GM18526 (cell line): ENCODE data around the gene MRE11.

ENCODE experiments used
- POLR2A ChIP-seq: IDR thresholded peaks from 3 replicates; pipeline ENCODE4 v1.6.1; 2011; ENCODE audit not compliant: insufficient read length; ENCODE audit errors: extremely low read depth

The MRE11 gene

DNA sequence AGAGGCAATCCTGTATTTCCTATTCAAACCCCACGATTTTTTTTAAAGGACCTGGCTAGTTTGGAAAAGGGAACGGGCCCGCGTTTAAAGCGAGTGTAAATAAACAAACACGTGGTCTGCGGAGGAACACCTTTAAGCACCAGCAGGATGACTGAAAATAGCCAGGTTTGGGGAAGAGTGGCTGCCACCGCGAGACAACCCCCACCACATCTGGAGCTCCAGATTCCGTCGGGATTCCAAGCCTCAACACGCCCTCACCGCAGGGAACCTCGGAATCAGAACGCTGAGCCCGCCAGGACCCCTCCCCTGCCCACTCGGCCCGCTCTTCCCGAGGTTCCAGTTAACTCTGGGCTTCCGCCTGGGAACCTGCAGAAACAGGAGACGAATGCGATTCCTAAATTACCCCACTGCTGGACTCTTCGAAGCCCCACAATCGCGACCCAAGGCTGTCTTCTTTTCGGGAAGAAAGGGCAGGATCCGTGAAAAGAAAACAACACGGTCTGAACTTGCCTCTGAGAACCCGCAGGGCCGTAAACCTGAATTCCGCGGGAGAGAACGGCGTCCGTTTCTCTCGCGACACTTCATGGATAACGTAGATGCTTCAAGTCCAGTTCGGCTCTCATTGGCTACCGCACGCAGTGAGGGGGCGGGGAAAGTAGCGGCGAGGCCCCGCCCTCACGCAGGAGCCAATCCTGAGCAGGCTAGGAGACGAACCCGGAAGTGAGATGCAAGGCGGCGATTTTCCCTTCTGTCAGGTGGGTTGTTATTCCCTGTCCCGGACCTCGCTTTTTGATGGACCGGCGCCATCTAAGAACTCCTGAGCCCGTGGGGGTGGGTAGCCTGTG lies at the start of gene MRE11, which contains the start of gene ANKRD49:
Gene MRE11 (minus strand): TSS at position 564 of the 845 bp plus-strand sequence. CDS start 1,043 bp downstream, outside the sequence.
Gene ANKRD49 (plus strand): TSS at position 704 of the 845 bp plus-strand sequence. CDS start 2,710 bp downstream, outside the sequence.
- peak; percentile 59 for TF ChIP-seq POLR2A

DNA sequence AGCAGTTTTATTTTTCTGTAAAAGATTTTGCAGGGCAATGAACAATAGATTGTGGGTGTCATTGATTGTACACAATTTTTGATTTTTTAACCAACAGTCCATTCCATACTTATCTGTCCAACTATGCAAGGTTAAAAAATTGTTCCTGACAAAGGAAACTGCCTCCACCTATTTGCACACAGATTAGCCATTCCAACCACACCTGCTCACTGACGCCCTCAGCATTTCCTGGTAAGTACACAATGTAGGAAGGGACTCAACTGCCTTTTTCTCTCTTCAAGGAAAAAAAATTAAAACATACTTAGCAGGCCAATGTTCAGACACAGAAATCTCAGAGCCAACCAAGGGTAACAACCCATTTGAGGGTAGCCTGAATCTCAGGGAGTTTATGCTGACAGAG lies 45.8 kb upstream of the MRE11 start:
- TF ChIP-seq POLR2A = no peak

DNA sequence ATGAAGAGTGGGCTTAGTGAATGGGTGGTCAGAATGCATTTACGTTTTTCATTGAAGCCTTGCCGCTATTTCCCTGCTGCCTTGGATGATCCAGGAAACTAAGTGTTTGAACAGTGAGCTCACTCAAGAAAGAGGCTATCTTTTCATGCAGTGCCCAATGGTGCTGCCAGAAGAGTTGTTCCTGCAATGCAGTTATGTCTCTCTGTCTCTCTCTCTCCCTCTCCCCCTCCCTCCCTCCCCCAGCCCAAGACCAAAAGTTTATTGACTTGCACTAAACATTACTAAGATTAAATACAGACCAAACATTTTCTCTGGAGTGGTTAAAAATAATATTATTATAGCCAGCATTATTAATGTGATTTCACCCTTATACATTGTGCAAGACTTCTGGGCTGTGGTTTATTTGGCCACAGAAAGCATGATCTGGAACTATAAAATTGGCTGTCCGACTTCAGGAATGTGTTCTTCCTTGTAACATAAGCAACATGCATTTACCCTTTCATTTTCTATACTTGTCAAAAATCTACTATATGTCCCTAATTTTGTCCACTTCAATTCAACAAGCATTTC lies 43.5 kb upstream of the MRE11 start:
- no peak for TF ChIP-seq POLR2A

DNA sequence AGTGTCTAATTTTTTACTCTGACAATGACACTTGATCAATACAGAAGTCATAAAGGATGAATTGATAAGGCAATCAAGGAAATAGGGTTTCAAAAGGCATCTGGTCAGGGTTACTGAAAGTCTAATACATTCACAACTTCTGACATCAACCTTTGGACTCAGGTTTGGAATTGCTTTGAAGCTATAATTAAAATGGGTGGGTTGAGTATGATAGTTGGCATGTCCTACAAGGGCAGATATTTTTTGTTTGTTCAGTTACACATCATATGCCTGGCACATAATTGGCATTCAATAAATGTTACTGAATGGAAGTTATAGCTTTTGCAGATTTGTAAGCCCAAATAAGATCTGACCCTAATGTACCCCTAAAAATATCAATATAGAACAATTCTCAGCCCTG lies 42.7 kb upstream of the MRE11 start:
- no peak for TF ChIP-seq POLR2A

DNA sequence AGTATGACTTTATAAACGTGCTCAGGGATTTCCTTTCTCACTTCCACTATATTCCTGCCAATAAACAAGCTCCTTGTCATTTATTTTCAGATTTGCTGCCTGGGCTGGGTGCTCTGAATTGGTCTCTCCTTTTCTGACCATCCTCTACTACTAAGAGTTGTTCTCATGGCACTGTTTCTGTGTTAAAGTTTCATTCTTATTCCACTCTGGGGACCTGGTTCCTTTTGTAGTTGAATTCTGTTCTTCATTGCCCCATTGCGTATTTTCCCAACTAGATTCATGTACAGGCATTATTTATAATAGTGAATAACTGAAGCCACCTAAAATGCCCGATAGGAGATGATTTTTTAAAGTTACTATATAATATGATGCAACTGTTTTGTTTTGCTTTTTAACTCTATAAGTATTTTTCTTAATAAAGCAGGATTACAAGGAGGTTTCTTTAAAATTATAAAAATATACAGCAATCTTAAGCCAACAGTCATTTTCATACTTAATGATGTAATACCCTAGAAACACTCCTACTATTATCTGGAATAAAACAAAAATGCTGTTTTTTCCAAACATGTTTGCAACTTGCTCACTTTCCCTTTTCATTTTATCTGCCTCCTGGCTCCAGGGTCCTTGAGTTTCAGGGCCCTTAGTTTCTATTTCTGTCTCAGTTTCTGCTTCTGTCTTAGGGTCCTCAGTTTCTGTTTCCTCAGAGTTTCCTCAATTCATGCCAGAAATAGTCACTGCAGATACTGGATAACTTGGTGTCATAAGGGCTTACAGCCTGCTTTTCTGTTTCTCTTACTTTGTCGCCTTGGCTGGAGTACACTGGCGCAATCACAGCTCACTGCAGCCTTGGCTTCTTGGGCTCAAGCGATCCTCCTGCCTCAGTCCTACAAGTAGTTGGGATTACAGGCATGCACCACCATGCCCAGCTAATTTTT lies 40.3 kb upstream of the MRE11 start:
- no peak for TF ChIP-seq POLR2A

DNA sequence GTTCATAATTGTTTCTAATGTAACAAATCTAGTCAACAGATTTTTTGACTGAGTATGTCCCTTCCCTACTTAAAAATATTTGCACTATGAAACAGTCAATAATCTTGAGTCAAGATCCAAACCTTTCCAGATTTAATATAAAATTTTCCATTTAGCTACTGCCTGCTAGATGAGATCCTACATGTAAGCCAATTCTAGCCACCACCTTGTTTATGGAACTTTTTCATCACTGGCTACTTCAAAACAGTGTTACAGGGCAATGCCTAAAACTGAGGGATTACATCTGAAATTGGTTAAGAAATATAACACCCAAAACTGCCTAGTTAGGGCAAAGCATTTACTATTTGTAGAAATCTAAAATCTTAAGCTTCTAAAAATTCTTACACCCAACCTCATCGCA lies 39.6 kb upstream of the MRE11 start:
- no peak for TF ChIP-seq POLR2A

DNA sequence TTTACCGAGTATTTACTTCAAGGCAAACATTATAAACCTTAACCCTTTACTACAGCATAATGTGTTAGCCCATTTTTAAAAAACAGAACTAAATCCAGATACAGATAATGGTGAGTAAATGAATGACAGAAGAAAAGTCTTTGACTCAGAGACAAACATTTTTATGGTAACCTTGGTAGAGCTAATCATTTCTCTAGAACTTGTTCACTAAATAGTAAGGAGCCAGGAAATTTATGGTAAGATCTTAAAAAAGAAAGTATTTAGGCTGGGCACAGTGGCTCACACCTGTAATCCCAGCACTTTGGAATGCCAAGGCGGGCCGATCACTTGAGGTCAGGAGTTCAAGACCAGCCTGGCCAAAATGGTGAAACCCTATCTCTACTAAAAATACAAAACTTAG lies 38.6 kb upstream of the MRE11 start:
- no peak for TF ChIP-seq POLR2A

DNA sequence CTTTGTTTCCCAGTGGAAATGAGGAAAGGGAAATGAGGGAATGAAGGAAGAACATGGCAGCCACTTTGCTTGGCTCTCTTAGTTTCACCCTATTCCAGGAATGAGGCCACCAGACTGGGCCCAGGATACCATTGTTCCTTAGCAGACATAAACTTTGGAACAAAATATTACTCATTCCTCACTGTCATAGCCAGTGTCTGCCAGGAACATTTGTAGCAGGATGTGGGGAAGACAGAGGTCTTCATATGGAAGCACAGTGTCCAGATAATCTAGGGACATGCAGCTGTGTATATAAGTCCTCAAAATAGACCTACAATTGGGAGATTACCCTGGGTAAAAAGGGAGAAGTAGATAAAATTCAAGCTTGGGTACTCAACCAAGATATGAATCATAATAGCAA lies 34.9 kb upstream of the MRE11 start:
- TF ChIP-seq POLR2A = no peak

DNA sequence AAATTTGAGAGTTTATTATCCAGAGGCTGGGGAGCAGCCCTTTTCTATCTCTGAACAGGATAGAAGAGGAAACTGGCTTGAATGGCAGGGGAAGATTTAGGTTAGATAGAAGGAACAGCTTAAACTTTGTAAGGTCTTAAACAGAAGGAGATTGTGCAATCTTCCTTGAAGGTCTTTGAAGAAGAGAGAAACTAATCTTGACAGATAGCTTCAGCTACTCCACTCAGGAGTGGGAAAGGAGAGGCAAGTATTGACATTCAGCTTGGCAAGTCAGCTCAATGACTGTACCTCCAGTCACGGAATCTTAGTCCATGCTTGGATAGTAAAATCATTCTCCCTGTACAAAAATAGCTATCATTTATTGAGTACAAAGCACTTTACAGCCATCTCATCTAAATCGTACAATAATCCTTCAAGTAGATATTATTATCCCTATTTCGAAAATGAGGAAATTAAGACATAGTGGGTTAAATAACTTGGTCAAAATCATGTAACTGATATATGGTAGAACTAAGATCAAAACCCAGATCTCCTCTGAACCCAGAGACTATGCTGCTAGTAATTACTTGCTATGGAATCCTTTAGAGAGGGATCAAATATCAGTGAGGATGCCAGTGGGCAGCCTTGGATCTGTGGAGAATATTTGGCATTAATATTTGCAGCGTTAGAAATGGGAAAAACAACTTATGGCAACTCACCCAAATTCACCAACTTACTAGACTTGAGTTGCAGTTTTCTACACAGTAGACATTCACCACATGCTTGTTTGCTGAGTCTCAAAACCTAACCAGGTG lies 33.2 kb upstream of the MRE11 start:
- TF ChIP-seq POLR2A = no peak

DNA sequence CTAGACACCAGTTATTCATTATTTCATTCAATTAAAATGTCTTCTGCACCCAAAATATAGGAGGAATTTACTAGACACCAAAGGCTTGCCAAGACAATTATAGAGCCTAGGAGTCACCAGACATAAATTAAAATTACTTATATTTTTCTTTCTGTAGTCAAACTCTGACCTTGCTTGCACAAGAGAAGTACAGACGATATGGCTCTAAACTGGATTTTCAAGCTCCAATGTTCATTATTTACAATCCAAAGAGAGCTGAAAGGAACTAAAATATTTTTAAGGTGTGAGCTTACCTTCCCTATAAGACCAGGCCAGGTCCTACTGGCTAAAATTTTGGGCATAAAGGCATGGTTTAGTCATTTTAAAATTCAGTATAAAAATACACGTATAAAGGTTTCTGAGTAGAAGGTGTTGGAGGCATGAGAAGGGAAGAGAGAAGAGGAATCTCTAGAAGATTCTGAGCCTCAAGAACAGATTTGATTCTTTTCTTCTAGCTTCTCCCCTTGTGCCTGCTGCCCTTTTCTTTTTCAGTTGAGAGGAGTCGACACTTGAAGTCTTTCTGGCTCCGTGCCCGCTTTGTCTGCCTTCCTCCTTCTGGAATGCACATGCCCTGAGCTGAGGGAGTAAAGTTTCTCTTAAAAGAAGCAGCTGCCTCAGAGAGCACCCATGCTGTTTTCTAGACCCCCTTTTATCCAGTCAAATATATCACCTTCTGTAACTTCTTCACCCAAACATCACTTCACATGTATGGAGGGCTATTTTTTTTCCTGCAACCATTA lies 32.1 kb upstream of the MRE11 start:
- no peak for TF ChIP-seq POLR2A

DNA sequence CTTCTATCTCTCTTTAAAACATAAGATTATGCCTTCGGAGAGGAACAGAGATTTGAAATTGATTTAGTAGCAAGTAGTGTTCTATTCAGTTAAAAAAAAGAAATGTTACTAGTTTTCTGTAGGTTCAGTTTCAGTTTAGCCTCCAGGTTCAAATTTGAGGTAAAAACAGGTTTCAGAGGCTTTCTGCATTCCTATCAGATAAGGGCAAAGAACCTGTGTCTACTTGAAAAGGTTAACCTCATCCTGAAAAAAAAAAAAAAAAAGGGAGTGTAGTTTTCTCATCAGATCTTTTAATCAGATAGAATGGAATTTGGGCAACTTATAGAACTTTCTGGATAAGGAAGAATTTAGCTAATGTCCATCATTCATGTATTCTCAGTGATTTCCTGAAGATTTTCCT lies 30.7 kb upstream of the MRE11 start:
- TF ChIP-seq POLR2A = no peak

DNA sequence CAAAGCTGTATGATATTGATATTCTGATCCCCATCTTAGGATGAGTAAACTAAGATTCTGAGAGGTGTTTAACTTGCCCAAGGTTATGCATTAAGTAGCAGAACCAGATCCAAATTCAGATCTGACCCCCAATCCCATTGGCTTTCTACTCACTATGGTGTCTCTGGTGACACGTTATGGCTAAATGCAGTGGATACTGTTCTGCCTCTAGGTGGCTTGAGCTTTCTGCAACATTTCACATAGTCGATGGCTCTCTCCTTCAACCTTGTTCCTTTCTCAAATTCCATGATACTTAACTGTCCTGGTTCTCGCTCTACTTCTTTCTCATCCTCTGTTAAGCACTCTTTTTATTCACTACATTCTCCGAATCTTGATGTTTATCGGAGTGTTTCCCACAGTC lies 28.0 kb upstream of the MRE11 start:
- no peak for TF ChIP-seq POLR2A

DNA sequence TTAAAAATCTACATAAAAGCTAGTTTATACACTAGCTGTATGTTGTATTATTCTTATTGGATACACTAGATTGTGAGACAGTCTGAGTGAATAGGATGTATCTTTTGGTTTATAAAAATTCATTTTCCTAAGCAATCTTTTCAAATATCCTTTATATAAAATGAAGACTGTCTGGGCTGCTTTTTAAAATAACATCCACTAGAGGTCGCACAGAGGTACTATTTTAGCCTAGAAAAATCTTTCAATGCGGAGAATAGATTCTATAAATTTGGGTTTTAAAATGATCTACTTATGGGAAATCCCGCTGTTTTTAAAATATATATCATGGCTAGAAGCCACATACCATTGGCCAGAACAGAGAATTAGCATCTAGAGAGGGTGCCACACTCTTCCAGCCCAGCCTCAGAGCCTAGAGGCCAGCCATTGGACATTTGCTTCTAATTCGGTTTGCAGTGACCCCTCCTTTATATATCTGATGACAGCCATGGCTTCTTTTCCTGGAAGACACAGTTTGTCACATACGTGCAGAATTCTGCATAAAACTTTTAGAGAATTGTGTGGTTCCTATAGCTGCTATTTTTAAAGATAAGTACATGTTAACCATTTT lies 25.9 kb upstream of the MRE11 start:
- no peak for TF ChIP-seq POLR2A

DNA sequence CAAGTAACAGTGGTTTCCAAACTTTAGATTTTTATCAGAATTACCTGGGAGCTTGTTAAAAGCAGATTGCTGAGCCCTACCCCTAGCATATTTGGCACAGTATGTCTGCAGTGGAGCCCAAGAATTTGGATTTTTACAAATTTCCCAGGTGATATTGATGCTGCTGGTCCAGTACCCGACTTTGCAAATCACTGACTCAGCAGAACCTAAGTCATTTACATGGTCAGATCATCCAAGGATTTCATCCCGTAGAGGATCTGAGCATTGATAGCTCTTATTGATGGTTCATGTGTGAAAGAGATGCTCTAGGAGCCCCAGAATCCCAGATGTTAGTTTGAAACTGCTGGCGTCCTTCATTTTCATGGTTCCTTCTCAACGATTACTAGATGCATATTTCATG lies 24.7 kb upstream of the MRE11 start:
- TF ChIP-seq POLR2A = no peak
